GM19438 (cell line): Measurements from ENCODE around the gene ZMAT5.

Experiments
- ATAC-seq: cut with Tn5 transposase; IDR thresholded peaks from one replicate; pipeline ENCODE4 v1.9.1; 2021; ENCODE audit warnings: low read depth; ENCODE audit not compliant: unreplicated experiment

ZMAT5 gene

GRCh38 chr22:29733362-29734201 lies 33.2 kb downstream of the ZMAT5 start:
- ATAC-seq: no peak

DNA sequence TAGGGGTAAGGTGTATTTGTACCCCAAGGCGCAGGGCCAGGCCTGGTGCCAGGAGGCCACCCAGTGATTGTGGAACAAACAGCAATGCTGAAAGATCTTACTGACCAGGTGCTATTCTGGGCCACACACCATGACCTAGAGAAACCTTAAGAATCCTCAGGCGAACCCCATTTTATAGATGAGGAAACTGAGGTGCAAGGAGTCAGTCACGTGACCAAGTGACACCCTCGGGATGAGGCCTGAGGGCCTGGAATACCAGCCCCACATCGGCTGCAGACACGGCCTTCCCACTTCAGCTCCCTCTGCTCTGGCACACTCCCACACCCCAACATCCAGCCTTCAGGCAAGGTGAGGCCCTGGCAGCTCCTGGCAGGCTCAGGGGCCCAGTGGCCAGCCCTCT lies 33.9 kb downstream of the ZMAT5 start:
- ATAC-seq: no peak

DNA sequence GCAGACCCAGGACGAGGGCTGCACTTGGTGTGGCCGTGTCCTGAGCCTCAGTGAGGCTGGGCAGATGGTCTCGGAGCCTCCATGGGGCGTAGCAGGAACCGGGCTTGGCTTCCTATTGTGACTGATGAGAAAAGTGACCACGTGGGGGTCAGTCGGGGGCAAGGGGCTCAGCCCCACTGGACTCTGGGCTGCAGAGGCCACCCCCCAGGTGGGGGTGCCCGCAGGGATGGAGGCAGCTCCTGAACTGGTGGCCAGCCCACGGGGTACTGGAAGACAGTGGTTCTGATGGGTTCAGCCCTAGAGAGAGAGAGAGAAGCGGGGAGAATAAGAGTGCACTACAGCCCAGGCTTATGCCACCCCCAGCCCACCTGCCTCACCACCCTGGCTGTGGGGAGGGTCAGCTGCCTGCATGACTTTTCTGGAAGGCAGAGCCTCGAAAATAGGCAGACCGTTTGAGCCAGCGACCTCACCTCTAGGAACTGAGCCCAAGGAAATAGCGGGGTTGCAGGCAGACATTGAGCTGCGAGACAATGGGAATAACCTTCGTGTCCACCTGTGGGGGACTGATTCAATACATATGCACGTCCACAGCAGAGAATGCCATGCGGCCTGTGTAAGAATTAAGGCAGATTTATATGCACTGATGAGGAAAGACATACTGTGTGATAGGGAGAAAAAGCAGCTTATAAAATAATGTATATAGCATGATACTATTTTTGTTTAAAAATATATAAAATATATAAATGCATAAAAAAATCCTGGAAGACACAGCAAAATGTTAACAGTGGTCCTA lies 35.6 kb downstream of the ZMAT5 start:
- no peak for ATAC-seq

DNA sequence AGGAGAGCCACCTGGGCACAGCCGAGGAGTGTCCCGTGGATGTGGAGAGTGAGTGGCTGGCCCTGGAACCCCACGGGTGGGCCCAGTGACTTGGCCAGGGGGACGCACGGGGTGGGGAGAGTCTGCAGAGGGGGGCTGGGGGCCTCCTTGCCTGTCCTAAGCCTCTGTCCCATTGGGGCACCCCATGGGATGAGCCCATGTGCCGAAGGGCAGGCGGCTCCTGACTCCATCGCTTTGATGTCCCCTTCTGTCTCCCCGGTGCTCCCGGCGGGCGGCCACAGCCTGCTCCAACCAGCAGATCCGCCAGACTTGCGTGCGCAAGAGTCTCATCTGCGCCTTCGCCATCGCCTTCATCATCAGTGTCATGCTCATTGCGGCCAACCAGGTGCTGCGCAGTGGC lies 37.6 kb downstream of the ZMAT5 start:
- ATAC-seq: no peak

- no peak for ATAC-seq
Measured at GRCh38 chr22:29727131-29727523, 39.7 kb downstream of the ZMAT5 start.

- ATAC-seq: no peak
Measured at GRCh38 chr22:29726512-29727130, 40.2 kb downstream of the ZMAT5 start.

GRCh38 chr22:29726106-29726505 lies 40.7 kb downstream of the ZMAT5 start:
- no peak for ATAC-seq

- ATAC-seq: no peak
Measured at GRCh38 chr22:29724843-29725242, 42.0 kb downstream of the ZMAT5 start.

DNA sequence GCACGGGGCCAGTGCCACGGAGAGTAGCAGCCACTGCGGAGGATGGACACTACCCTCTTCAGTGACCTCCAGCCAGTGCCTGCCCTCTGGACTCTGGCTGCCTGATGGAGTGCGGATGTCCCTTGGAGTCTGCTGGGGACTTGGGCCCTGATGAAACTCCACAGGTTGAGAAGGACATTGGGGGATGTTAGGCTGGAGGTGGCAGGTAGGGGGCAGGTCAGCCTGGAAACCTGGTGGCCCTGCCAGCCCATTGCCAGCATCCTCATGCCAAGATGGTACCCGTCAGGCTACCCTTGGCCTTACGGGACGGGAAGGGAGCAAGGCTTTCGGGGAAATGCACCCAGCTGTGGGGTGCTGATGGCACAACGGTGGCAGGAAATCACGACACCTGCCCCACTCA lies 43.0 kb downstream of the ZMAT5 start:
- ATAC-seq: no peak

- no peak for ATAC-seq
Measured at GRCh38 chr22:29722587-29722986, 44.2 kb downstream of the ZMAT5 start.

GRCh38 chr22:29722151-29722550 lies 44.7 kb downstream of the ZMAT5 start:
- ATAC-seq: no peak

DNA sequence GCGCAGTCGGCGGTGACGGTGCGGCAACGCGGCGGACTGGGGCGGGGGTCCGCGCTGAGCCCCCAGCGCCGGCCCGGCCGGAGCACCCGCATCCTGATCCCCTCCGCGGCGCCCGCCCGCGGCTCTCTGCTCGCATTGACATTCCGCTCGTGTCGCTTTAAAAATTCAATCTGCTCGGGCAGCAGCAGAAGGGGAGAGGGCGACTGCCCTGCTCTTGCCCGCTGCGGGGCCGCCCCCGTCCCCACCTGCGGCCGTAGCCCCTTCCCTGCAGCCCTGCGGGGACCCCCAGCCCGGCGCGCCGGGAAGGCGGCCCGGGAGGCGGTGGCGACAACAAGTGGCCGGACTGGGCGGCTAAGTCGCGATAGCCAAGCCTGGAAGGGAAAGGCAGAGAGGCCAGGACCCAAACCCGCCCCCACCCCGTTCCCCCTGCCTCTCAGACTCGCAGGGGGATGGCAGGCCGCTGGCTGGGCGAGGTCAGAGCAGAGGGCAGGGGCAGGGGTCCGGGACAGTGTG lies 45.9 kb downstream of the ZMAT5 start:
- ATAC-seq: no peak

DNA sequence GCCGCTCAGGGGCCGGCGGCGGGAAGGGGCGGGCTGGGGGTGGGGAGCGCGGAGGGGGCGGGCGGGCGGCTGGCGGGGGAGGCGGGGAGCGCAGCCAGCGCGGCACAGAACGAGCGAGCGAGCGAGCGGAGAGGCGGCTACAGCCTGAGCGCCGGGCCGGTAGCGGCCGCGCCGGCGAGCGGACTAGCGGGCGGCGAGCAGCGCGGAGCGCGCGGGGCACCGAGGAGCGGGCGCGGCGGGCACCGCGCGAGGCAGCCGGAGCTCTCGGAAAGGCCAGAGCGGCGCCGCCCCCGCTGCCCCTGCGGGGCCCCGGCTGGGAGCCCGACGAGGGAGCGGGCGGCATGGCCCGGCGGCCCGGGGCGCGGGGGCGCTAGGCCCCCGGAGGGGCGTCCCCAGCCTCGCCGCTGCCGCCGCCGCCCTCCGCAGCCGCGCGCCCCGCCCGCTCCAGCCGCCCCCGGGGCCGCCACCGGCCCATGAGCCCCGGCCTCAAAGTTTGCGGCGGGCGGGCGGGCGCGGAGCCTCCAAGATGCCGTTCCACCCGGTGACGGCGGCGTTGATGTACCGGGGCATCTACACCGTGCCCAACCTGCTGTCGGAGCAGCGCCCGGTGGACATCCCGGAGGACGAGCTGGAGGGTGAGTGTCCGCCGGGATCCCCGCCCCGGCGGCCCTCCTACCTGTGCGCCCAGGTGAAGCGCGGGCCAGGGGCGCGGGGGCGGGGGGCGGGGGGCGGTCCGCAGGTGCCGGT lies 46.7 kb downstream of the ZMAT5 start, which contains the start of gene CABP7:
TSS of gene CABP7 (plus strand) at position 105 of the 747 bp plus-strand sequence. CDS start at position 527, 422 bp downstream.
- ATAC-seq: no peak

DNA sequence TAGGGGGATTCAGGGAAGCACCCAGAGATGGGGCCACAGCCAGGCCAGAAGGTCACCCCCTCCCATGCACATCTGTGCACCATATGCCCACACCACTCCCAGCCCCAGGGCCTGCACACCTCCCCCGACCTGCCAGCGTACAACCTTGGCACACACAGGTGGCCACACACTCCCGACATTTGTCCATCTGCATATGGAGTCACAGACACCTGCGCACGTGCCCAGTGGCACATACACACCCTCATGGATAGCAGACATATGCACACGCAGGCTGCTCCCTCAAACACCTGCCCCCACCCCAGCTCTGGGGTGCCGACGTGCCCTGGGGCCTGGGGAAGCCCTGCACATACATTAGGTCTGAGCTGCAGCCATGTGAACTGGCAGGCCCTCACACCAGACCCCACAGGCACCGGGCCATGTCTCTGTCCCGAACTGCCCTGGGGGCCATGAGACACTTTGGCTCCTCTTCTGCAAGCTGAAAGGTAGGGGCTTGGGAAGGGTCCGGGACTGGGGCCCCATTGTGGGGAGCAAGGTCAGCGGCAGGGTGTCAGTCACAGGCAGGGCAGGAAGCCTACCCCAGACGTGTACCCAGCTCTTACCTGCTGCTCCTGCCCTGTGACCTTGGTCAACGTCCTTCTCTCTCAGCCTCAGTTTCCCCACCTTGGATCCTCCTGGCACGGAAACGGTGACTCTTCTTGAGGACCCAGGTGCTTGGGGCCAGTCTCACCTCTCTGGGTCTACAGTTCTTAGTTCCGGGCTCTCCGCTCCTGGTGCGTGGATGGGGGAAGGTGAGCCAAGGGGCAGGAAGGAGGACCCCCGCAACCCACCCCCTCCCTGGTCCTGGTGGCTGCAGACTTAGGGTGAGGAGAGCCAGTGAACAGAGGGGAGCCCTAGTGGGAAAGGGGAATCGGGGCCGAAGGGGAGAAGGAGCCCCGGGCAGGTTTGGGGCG lies 47.6 kb downstream of the ZMAT5 start:
- ATAC-seq: no peak

- no peak for ATAC-seq
Measured at GRCh38 chr22:29717789-29718188, 49.0 kb downstream of the ZMAT5 start.

GRCh38 chr22:29716814-29717545 lies 49.8 kb downstream of the ZMAT5 start:
- ATAC-seq: no peak

DNA sequence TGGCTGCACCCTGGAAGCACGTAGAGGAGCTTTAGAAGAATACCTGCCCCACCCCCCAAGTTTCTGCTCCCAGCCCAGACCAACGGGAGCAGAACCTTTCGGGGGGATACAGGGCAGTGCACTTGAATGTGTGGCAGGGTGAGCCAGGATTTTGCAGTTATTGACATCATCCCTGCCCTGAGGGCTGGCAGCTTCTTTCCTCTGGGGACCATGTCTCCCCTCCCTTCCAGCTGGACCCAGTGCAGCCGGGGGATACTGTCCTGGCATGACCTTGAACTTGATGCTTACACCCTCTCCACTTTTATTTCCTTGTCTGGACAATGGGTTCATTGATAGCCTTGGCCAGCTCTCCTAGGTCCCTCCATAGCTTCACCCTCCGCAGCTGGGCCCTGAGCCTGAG lies 51.1 kb downstream of the ZMAT5 start:
- no peak for ATAC-seq

DNA sequence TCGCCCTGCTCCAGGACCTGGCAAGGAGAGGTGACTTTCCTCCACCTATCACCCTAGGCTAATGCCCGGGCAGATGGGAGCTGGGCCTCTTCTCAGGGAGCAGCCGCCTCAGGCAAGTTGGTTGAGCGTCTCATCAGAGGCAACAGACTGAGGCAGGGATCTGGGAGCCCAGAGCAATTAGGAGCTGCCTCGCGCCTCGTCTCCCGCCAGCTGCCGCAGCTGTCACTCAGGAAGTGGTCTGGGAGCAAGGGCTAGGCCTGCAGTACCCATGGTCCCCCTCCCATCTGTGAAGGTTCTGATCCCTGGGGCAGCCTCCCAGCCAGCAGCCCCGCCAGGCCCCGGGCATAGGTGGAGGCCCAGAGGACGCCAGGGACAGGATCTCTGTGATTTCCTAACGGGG lies 51.6 kb downstream of the ZMAT5 start:
- no peak for ATAC-seq
